Mesenchymal stem cell (in vitro differentiated cells and primary cell): ENCODE measurements around the gene HS6ST2.

Source experiments
- DNase-seq: peaks from one replicate; pipeline ENCODE4 v3.0.0-alpha.2; 2013
- H2AFZ ChIP-seq: one replicate; pipeline ENCODE4 v1.6.1; 2013; ENCODE audit warnings: low read depth, mild to moderate bottlenecking, control low read depth, inconsistent platforms, low read length, moderate library complexity
- H2AK5ac ChIP-seq: 2 replicates; pipeline ENCODE4 v1.6.1; 2013; ENCODE audit warnings: low read length, moderate library complexity, mild to moderate bottlenecking, inconsistent platforms; ENCODE audit not compliant: severe bottlenecking
- H2BK120ac ChIP-seq: one replicate; pipeline ENCODE4 v1.6.1; 2013; ENCODE audit warnings: low read depth, mild to moderate bottlenecking, inconsistent platforms, low read length, moderate library complexity
- H2BK12ac ChIP-seq, 2 experiments: one replicate each; pipeline ENCODE4 v1.6.1; 2013; ENCODE audit warnings: inconsistent platforms in 2 of 2, low read length in 2 of 2, mild to moderate bottlenecking in 2 of 2, moderate library complexity in 2 of 2, control low read depth in 1 of 2
- H2BK15ac ChIP-seq: one replicate; pipeline ENCODE4 v1.6.1; 2013; ENCODE audit warnings: mild to moderate bottlenecking, low read depth, inconsistent platforms; ENCODE audit not compliant: poor library complexity, severe bottlenecking
- H2BK5ac ChIP-seq: 2 replicates; pipeline ENCODE4 v1.6.1; 2013; ENCODE audit warnings: low read depth, mild to moderate bottlenecking, low read length, control low read depth, inconsistent platforms; ENCODE audit not compliant: poor library complexity, severe bottlenecking
- H3K14ac ChIP-seq, 2 experiments: one replicate each; pipeline ENCODE4 v1.6.1; 2013; ENCODE audit warnings: inconsistent platforms in 2 of 2, low read length in 2 of 2, control low read depth in 1 of 2, mild to moderate bottlenecking in 1 of 2, moderate library complexity in 1 of 2
- H3K18ac ChIP-seq, 2 experiments: one replicate each; pipeline ENCODE4 v1.6.1; 2013; ENCODE audit warnings: inconsistent platforms in 2 of 2, low read length in 2 of 2, control low read depth in 1 of 2, low read depth in 1 of 2, mild to moderate bottlenecking in 1 of 2
- H3K23ac ChIP-seq, 2 experiments: one replicate each; pipeline ENCODE4 v1.6.1; 2013; ENCODE audit warnings: inconsistent platforms in 2 of 2, low read length in 2 of 2, mild to moderate bottlenecking in 2 of 2, moderate library complexity in 2 of 2, control low read depth in 1 of 2
- H3K27ac ChIP-seq: 2 replicates; pipeline ENCODE4 v1.5.1; 2013; ENCODE audit warnings: mild to moderate bottlenecking, moderate library complexity, low read length, control low read depth, inconsistent platforms; ENCODE audit not compliant: poor library complexity, severe bottlenecking
- H3K27me3 ChIP-seq, 2 experiments: 2 replicates each; pipeline versions ENCODE4 v1.6.1 to v1.7.0; 2013; ENCODE audit warnings: low read length in 2 of 2, mild to moderate bottlenecking in 2 of 2, moderate library complexity in 2 of 2, control low read depth in 1 of 2, inconsistent platforms in 1 of 2; ENCODE audit not compliant: control insufficient read depth in 1 of 2, insufficient read depth in 1 of 2
- H3K36me3 ChIP-seq, 2 experiments: 2 replicates each; pipeline versions ENCODE4 v1.6.1 to v1.7.0; 2013; ENCODE audit warnings: low read length in 2 of 2, control low read depth in 1 of 2, inconsistent platforms in 1 of 2, low read depth in 1 of 2, mild to moderate bottlenecking in 1 of 2; ENCODE audit not compliant: insufficient read depth in 2 of 2, control insufficient read depth in 1 of 2
- H3K4ac ChIP-seq, 2 experiments: one replicate each; pipeline ENCODE4 v1.6.1; 2013; ENCODE audit warnings: inconsistent platforms in 2 of 2, low read length in 2 of 2, mild to moderate bottlenecking in 2 of 2, moderate library complexity in 2 of 2, control low read depth in 1 of 2, low read depth in 1 of 2
- H3K4me1 ChIP-seq: 2 replicates; pipeline ENCODE4 v1.6.1; 2013; ENCODE audit warnings: low read depth, low read length, control low read depth; ENCODE audit not compliant: control insufficient read depth, insufficient read depth
- H3K4me2 ChIP-seq: 2 replicates; pipeline ENCODE4 v1.6.1; 2013; ENCODE audit warnings: low read length, mild to moderate bottlenecking, inconsistent platforms; ENCODE audit not compliant: poor library complexity, severe bottlenecking
- H3K4me3 ChIP-seq, 2 experiments: 2 replicates each; pipeline versions ENCODE4 v1.5.1 to v1.7.0; 2013; ENCODE audit warnings: low read length in 2 of 2, mild to moderate bottlenecking in 2 of 2, control low read depth in 1 of 2, low read depth in 1 of 2; ENCODE audit not compliant: insufficient read depth in 1 of 2
- H3K79me1 ChIP-seq: replicated peaks from 2 replicates; pipeline ENCODE4 v1.6.1; 2013; ENCODE audit warnings: mild to moderate bottlenecking, control low read depth, low read length, inconsistent platforms; ENCODE audit not compliant: poor library complexity, severe bottlenecking
- H3K9ac ChIP-seq: 2 replicates; pipeline ENCODE4 v1.7.0; 2013; ENCODE audit warnings: mild to moderate bottlenecking, low read length, moderate library complexity
- H3K9me3 ChIP-seq: 2 replicates; pipeline ENCODE4 v1.7.0; 2013; ENCODE audit warnings: mild to moderate bottlenecking, low read length; ENCODE audit not compliant: control insufficient read depth
- H4K8ac ChIP-seq: one replicate; pipeline ENCODE4 v1.6.1; 2013; ENCODE audit warnings: inconsistent platforms, mild to moderate bottlenecking, low read length, moderate library complexity
- H4K91ac ChIP-seq: one replicate; pipeline ENCODE4 v1.6.1; 2013; ENCODE audit warnings: mild to moderate bottlenecking, low read length, inconsistent platforms
- WGBS: methylation state at CpG from one replicate; pipeline ENCODE4 v1.1.7; 2013; ENCODE audit warnings: mixed read lengths; 5-methylcytosine and 5-hydroxymethylcytosine counted together

The HS6ST2 gene

DNA sequence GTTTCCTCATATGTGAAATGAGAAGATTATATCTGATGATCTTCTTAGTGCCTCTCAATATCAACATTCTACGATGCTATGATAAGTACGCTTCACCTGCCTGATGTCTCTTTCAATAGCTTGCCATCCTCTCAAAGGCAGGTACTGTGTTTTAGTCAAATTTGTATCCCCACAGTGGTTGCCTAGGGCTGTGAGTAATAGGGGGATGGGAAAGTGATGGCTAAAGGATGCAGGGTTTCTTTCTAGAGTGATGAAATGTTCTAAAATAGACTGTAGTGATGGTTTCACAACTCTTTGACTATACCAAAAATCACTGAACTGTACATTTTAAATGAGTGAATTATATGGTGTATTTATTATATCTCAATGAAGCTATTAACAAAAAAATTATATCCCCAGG, 142.8 kb downstream of the HS6ST2 start:
- Histone ChIP-seq H2BK5ac (no peak overlapping the region), H2BK120ac (no peak overlapping the region), H3K27ac (no peak overlapping the region), H3K23ac (no peak overlapping the region), H3K4ac (no peak overlapping the region), H3K9ac (no peak overlapping the region), H3K4me1 (no peaks in the 10 kb centered on the region), H3K36me3 (no peaks in the 10 kb centered on the region), H3K9me3 (no peaks in the 10 kb centered on the region), H3K14ac (no peak overlapping the region), H3K27me3 (peaks cover 0 to 25% of the 10 kb centered on the region in 2 experiments), H3K4me2 (no peak overlapping the region), H3K79me1 (no peaks in the 10 kb centered on the region), H2AFZ (no peak overlapping the region), H3K18ac (no peak overlapping the region), H4K8ac (no peak overlapping the region), H2BK12ac (no peak overlapping the region), H2AK5ac (no peak overlapping the region), H2BK15ac (no peak overlapping the region), H3K4me3 (no peak overlapping the region), H4K91ac (no peak overlapping the region)
- 80% methylated on average over 2 of the region's 2 CpGs for WGBS
- DNase-seq: no peak

DNA sequence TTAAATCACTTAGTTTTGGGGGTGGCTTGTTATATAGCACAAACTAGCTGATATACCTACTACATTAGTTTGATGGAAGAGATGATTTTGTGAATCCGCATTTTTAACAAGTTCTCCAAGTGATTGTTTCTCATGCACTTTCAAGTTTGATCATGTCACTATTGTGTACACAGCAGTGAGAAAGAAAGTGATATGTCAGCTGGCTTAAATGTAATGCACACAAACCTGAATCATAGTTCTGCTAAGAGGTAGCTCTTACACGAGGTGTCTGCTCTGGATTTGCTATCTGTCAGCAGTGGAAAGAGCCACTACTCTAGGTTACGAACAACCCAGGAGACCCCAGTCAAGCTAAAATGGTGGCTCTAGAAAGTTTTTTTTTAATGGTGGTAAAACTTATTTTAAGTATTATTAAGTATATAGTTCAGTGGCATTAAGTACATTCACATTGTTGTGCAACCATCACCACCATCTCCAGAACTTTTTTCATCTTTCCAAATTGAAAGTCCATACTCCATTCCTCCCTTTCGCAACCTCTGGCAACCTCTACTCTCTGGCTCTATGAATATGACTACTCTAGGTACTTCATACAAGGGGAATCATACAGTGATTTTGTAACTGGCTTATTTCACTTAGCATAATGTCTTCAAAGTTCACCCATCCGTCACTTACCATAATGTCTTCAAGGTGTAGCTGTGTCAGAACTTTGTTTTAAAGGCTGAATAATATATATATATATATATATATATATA, 147.3 kb downstream of the HS6ST2 start:
- Histone ChIP-seq H3K36me3 (no peaks in the 10 kb centered on the region), H3K79me1 (no peaks in the 10 kb centered on the region), H3K27me3 (peaks cover 0 to 28% of the 10 kb centered on the region in 2 experiments), H2AFZ (no peak overlapping the region), H2AK5ac (no peak overlapping the region), H3K4me3 (no peak overlapping the region), H3K14ac (no peak overlapping the region), H3K4ac (no peak overlapping the region), H4K8ac (no peak overlapping the region), H3K23ac (no peak overlapping the region), H2BK5ac (no peak overlapping the region), H3K27ac (no peak overlapping the region), H2BK12ac (no peak overlapping the region), H4K91ac (no peak overlapping the region), H2BK120ac (no peak overlapping the region), H2BK15ac (no peak overlapping the region), H3K4me1 (no peaks in the 10 kb centered on the region), H3K4me2 (no peak overlapping the region), H3K18ac (no peak overlapping the region), H3K9me3 (no peaks in the 10 kb centered on the region), H3K9ac (no peak overlapping the region)
- 100% methylated on average over 1 of the region's 5 CpGs for WGBS
- DNase-seq: no peak

DNA sequence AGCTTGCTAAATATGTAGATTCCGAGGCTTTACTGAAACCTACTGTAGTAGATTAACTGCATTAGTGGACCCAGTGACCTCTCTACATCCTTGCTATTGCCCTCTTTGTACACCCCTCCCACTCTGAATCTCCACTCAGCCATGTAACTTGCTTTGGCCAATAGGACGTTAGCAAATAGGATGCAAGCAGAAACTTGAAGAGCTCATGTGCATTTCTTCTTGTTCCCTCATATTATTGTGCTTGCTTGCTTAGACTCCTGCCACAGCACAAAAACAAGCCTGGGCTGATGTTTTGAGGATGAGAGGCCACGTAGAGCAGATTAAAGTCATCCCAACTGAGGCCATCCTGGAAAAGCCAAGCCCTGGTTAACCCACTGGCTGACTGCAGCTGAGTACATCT, 147.9 kb downstream of the HS6ST2 start:
- no peak overlapping the region for H2BK5ac ChIP-seq
- no peak overlapping the region for H4K91ac ChIP-seq
- H3K4me3 ChIP-seq: no peak overlapping the region
- H2AK5ac ChIP-seq: no peak overlapping the region
- H3K9me3 ChIP-seq: no peaks in the 10 kb centered on the region
- no peak overlapping the region for H3K23ac ChIP-seq
- H3K18ac ChIP-seq: no peak overlapping the region
- H3K4me2 ChIP-seq: no peak overlapping the region
- no peak overlapping the region for H2BK15ac ChIP-seq
- no peak overlapping the region for H3K27ac ChIP-seq
- 89% methylated on average over 2 of the region's 3 CpGs for WGBS
- no peak overlapping the region for H3K14ac ChIP-seq
- H3K4ac ChIP-seq: no peak overlapping the region
- no peak for DNase-seq
- H3K79me1 ChIP-seq: no peaks in the 10 kb centered on the region
- no peaks in the 10 kb centered on the region for H3K4me1 ChIP-seq
- H2BK12ac ChIP-seq: no peak overlapping the region
- H2BK120ac ChIP-seq: no peak overlapping the region
- H3K27me3 ChIP-seq: peaks cover 0 to 26% of the 10 kb centered on the region in 2 experiments
- H2AFZ ChIP-seq: no peak overlapping the region
- no peak overlapping the region for H4K8ac ChIP-seq
- H3K36me3 ChIP-seq: no peaks in the 10 kb centered on the region
- no peak overlapping the region for H3K9ac ChIP-seq

DNA sequence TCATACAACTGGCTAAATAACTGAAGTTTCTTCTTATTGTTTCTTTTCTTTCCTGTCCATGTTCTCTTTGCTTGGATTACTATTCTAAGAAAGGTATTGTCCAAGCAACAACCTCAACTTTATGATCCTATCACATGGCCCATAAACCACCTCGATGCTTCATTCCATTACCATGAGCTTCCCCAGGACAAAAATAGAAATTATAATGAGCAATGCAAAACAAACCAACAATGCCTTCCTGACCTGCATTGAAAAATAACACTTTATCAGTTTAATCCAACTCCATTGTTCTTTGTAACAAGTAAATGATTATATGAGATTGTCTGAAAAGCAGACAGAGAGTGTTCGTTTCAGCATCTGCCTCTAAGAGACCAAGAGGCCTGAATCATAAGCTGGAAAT, 148.8 kb downstream of the HS6ST2 start:
- Histone ChIP-seq H3K9me3 (no peaks in the 10 kb centered on the region), H3K18ac (no peak overlapping the region), H2AFZ (no peak overlapping the region), H2BK5ac (no peak overlapping the region), H2BK12ac (no peak overlapping the region), H3K27me3 (peaks cover 0 to 29% of the 10 kb centered on the region in 2 experiments), H2AK5ac (no peak overlapping the region), H3K27ac (no peak overlapping the region), H3K14ac (no peak overlapping the region), H3K9ac (no peak overlapping the region), H3K79me1 (no peaks in the 10 kb centered on the region), H3K4ac (no peak overlapping the region), H2BK15ac (no peak overlapping the region), H2BK120ac (no peak overlapping the region), H3K36me3 (no peaks in the 10 kb centered on the region), H3K23ac (no peak overlapping the region), H4K91ac (no peak overlapping the region), H3K4me3 (no peak overlapping the region), H3K4me1 (no peaks in the 10 kb centered on the region), H4K8ac (no peak overlapping the region), H3K4me2 (no peak overlapping the region)
- DNase-seq: no peak
- WGBS: 65% methylated on average over 2 of the region's 2 CpGs
